Right hindlimb (tissue), 1 donor: Measurements from ENCODE around the gene LAMA4.
A peak's percentile ranks its signal among the peaks of the same experiment; 100 is the strongest.

Experiments used
- DNase-seq: peaks from one replicate; pipeline ENCODE4 v3.0.0-alpha.2; 2018

The LAMA4 gene

GRCh38 chr6:112270756-112271155 lies 16.4 kb upstream of the LAMA4 start:
- DNase-seq: no peak

- no peak for DNase-seq
These were observed 15.7 kb upstream of the LAMA4 start for GRCh38 chr6:112269979-112270566.

GRCh38 chr6:112269114-112269513 lies 14.7 kb upstream of the LAMA4 start:
- DNase-seq: no peak

DNA sequence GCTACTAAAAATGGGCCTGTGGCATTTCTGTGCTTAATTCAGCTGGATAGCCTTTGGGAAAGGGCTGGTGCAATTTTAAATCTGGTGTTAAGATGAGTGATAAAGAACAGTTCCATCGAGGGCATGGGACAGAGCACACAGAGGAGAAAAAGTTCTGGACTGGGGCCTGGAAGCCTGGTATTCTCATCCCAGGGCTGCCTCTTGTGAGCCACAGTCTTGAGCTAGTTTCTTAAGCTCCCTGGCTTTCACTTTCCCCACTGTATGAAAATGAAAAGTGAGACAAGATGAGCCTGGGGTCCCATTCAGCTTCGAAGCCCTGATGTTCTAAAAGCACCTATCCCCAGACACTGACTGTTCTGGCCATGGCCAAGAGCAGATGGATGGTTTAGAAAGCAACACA lies 14.3 kb upstream of the LAMA4 start:
- DNase-seq: peak; percentile 49

- DNase-seq: no peak
These were observed 13.7 kb upstream of the LAMA4 start for GRCh38 chr6:112268019-112268418.

GRCh38 chr6:112266331-112266730 lies 12.0 kb upstream of the LAMA4 start:
- no peak for DNase-seq

DNA sequence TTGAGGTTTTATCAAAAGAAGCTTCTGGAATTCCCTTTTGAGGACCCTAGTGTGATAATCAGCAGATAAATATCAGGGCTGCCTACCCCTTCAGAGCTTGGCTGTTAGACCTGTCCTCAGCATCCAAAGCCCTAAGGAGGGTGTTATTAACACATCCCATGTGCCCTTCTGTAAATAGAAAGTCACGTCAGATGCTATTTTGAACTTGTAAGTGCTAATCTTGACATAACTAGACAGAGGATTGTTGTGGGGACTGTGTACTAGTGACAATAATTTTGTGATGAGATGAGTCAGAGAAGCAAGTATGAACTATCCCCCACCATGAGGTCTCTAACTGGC lies 4.9 kb upstream of the LAMA4 start:
- DNase-seq: no peak

DNA sequence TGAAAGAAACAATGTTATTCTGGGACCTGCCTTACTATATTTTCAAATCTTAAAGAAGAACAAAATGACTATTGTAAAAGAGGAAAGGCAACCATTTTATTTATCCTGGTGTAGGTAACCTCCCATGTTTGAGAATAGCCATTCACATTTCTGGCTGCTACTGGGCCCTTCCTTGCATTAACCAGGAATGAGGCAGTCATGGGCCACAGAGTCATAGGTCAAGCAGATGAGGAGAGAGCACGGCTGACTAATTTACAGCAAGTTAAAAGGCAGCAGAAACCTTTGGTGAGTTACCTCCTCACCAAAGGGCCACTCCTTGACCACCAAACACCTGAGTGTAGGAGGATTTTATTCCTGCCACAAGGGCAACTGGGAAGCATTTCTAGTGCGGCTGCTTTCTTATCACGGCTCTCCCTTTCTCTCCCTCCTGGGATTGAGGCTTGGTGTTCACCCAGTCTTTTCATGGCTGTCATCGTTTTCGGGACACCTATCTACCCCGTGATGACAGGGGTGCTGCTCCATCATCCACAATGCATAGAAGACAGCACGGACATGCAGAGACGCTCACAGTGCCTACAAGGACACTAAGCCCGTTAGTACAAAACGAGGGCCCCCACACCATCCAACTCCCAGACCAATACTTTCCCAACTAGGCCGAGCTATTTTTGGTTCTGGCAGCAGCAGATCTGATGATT lies 4.4 kb upstream of the LAMA4 start:
- no peak for DNase-seq

DNA sequence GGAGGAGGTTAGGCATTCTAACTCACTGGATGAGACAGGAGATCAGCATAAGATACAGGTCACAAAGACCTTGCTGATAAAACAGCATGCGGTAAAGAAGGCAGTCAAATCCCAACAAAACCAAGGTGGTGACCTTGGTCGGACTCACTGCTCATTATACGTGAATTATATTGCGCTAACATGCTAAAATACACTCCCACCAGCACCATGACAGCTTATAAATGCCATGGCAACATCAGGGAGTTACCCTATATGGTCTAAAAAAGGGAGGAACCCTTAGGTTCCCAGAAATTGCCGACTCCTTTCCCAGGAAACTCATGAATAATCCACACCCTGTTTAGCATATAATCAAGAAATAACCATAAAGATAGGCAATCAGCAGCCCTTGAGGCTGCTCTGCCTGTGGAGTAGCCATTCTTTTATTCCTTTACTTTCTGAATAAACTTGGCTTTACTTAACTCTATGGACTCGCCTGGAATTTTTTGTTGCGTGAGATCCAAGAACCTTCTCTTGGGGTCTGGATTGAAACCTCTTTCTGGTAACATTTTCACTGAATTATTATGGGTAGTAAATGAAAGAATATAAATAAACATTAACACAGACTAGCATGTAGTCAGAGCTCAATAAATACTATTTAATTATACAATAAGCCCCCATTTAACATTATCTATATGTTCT lies 3.0 kb upstream of the LAMA4 start:
- no peak for DNase-seq

DNA sequence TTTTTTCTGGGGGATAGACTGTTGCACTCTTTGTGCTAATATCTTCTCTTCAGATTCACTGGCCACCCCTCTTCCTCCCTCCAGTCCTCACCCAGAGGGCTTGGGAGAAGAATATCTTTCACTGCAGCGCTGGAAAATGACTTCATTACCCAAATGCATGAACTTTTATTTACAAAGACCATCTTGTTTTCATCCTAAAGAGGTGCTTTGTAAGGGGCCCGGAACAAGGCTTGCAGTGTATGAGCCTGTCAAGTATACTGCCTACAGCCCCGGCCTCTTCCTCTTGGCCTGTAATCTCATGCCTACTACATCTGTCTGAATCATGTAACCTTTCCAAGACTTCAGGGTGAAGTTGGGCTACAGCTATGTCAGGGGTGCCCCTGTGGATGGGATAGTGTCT lies 554 bp upstream of the LAMA4 start:
- DNase-seq: peak; percentile 51

GRCh38 chr6:112253498-112253840 lies 898 bp downstream of the LAMA4 start:
- no peak for DNase-seq

- peak; percentile 44 for DNase-seq
These were observed 1.5 kb downstream of the LAMA4 start for GRCh38 chr6:112252571-112253497.

- DNase-seq: peak; percentile 89
These were observed 3.0 kb downstream of the LAMA4 start for GRCh38 chr6:112251171-112251875.

DNA sequence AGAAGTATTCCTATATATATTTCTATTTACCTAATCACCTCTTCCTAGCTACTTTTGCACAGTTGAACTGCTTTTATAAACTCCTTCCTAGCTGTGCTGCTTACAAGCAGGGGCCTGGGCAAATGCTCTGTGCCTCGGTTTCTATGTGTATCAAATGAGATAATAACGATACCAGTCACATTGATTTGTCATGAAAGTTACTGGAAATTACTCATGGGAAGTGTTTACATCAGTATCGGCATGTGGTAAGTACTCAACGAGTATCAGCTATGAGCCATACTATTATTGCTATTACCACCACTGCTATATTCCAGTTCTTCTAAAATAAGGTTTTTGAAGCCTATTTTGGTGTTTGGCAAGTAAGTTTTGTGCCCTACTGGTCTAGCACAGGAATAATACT lies 4.9 kb downstream of the LAMA4 start:
- DNase-seq: no peak

DNA sequence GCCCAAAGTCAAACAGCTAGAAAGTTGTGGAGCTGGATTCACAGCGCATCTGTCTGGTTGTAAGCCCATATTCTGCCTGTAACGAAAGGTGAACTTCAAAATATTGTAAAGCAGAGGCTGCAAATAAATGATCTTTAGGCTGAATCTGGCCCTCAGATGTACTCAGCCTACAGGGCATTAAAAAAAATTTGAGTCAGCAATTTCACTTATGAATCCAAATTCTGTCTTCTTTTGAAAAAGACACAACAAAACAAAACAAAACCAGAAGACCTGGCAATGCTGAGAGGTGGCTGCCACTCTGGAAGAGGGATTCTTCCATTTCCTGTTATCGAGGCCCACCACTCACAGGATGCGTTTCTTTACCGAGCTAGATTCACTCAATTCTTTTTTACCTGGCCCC lies 7.1 kb downstream of the LAMA4 start:
- DNase-seq: no peak

DNA sequence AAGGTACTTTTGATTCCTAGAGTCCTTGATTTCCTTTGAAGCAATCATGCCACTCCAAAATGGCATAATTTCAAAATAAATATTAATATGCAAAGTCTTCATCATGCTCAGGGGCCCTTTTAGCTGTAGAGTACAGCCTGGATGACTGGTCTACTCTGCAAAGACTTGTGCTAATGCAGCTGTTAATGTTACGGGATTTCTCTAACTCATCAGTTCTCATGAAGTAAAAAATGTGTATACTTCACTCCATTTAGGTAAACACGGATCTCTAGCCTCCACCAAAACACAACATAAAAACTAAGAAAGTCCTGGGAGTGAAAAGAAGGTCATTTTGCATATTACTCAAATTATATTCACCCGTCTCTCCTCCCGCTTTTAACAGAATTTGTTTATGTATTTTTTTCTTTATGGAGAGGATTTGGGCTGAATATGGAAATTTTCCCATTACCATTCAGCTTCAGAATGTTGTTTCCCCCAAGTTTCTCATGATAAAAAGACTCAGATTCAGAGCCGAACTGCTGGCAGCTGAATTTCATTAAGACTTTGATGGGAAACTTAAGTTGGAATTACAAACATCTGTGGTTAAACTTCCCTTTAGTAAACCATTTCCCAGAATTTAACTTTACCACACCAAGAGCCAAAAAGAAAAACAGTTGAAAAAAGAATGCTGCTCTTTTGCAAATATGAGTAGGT lies 8.7 kb downstream of the LAMA4 start:
- DNase-seq: no peak

- DNase-seq: no peak
These were observed 10.2 kb downstream of the LAMA4 start for GRCh38 chr6:112243861-112244827.

DNA sequence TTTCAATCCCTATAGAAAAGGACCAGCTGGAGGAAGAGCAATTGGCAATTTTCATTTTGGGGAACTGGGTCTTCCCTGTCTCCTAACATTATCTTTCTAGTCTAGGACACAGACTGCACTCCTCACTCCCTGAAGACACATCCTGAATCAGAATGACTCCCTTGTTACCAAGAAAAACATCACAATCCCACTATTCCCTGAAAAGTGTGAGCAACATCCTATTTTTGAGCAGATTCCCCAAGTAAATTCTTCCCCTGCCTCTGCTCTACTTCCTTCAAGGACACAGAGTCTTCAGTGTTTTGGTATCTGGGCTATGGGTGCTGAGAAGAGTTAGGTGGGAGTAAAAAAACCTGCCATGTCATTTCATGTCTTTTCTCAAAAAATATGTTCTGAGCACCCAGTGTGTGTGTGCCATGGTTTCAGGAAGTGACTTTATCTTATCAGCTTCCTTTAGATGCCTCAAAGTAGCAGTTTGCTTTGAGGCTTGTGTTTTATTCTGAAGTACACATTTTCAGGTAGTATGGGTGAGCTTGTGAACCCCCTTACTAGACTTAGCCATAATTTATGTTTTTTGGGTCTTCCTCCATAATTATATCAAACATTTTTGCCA lies 12.4 kb downstream of the LAMA4 start:
- DNase-seq: no peak

DNA sequence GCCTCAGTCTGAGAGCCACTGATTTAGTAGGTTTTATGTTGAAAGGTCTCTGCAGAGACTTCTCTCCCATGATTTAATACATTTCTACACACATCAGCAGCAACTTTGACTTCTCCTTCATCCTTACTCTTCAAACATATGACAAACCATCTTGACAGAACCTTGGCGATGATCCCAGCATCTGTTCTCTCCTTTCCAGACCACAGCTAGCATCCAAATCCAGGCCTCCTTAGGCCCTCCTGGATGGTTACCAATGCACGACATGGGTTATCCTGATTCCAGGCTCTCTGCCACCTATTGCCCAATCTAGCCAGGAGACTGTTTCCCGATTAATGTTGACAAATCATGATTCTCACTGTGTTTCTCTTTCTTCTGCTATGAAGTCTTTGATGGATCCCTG lies 16.8 kb downstream of the LAMA4 start:
- DNase-seq: peak; percentile 49

GRCh38 chr6:112237066-112237465 lies 17.3 kb downstream of the LAMA4 start:
- no peak for DNase-seq

GRCh38 chr6:112235956-112236355 lies 18.4 kb downstream of the LAMA4 start:
- DNase-seq: no peak
